ENCODE data around the gene ETHE1. TPM values are rescaled to one million over a fixed set of nuclear protein-coding genes. Genes with fewer than 3 reads are reported as not detected.

Gene ETHE1
- total RNA-seq, 2 experiments from 2014 or later: 20.2 to 21.7 TPM

DNA sequence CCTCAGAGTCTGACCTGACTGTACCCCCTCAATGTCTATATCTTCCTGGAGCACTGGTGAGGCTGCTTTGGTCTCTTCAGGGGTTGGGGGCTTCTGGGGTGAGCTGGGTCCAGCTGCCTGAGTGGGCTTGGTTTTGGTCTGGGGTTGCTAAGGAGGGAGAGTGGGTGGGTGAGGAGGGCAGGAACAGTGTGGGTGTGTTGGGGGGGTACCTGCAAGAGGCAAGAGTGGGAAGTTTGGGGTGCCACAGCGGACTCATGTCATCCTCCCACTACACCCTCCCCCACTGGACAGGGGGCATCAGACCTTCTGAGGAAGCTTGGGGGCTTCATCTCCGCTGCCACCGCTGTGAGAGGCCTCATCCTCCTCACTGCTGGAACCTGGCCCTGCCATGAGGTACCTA lies 19.6 kb upstream of the ETHE1 start:
- POLR2A ChIA-PET: no interaction called here
- Mint-ChIP-seq H3K27ac (no peak overlapping the region), H3K4me3 (no peak overlapping the region), H3K27me3 (no peaks in the 10 kb centered on the region), H3K36me3 (ENCODE audit: low read depth) (peaks cover 83% of the 10 kb centered on the region), H3K4me1 (ENCODE audit: low read depth) (no peaks in the 10 kb centered on the region), H3K9me3 (no peaks in the 10 kb centered on the region)
- CTCF ChIA-PET: no interaction called here
- DNase-seq (no peak), ATAC-seq (ENCODE audit: poor library complexity) (no peak)
- TF ChIP-seq, protein P1, sequence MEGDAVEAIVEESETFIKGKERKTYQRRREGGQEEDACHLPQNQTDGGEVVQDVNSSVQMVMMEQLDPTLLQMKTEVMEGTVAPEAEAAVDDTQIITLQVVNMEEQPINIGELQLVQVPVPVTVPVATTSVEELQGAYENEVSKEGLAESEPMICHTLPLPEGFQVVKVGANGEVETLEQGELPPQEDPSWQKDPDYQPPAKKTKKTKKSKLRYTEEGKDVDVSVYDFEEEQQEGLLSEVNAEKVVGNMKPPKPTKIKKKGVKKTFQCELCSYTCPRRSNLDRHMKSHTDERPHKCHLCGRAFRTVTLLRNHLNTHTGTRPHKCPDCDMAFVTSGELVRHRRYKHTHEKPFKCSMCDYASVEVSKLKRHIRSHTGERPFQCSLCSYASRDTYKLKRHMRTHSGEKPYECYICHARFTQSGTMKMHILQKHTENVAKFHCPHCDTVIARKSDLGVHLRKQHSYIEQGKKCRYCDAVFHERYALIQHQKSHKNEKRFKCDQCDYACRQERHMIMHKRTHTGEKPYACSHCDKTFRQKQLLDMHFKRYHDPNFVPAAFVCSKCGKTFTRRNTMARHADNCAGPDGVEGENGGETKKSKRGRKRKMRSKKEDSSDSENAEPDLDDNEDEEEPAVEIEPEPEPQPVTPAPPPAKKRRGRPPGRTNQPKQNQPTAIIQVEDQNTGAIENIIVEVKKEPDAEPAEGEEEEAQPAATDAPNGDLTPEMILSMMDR (IDR thresholded peaks at IDR 0.05): no peak
- no peaks in the 10 kb centered on the region for H3K27me3 ChIP-seq (ENCODE audit: control insufficient read depth in 1 of 2, insufficient read depth in 2 of 2, low read length in 2 of 2)
- H3K4me3 ChIP-seq (ENCODE audit: low read length): no peak overlapping the region
- no peaks in the 10 kb centered on the region for H3K4me1 ChIP-seq (ENCODE audit: insufficient read depth, low read length)
- H3K9me3 ChIP-seq (ENCODE audit: control insufficient read depth in 1 of 2, insufficient read depth in 1 of 2, low read length in 2 of 2): no peaks in the 10 kb centered on the region
- H3K27ac ChIP-seq (ENCODE audit: low read depth in 1 of 2, low read length in 2 of 2): peak overlapping the region in 1 of 2 donors; percentile 10
- intact Hi-C loops (cut with DNase I, micrococcal nuclease): no loop called here
- H3K36me3 ChIP-seq (ENCODE audit: insufficient read depth, low read length): peaks cover 54% of the 10 kb centered on the region

- H3K9me3 Mint-ChIP-seq: no peaks in the 10 kb centered on the region
- H3K4me1 Mint-ChIP-seq (ENCODE audit: low read depth): no peaks in the 10 kb centered on the region
Measured at GRCh38 chr19:43545981-43546380, 19.0 kb upstream of the ETHE1 start.

DNA sequence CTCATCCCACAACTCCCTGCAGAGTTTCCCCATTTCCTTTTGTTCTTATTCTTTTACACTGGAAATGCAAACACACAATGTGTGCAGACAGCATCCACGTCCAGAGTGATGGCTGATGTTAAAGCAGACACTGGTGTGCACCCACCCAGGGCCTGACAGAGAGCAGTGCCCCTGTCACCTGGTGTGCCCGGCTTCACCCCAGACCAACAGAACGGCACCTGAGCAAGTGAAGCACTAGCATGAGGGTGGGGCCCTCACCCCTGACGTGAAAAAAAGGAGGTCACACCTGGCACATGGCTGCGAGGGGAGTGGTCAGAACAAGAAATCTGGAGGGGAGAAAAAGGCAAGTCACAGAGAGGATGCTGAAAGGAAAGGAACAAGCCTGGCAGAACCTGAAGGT lies 18.3 kb upstream of the ETHE1 start:
- Mint-ChIP-seq H3K4me1 (ENCODE audit: low read depth) (no peaks in the 10 kb centered on the region), H3K9me3 (no peaks in the 10 kb centered on the region), H3K27ac (peak overlapping the region; percentile 49), H3K36me3 (ENCODE audit: low read depth) (peaks cover 83% of the 10 kb centered on the region), H3K4me3 (no peak overlapping the region), H3K27me3 (no peaks in the 10 kb centered on the region)
- DNase-seq: no peak
- TF ChIP-seq, protein P1 (IDR thresholded peaks at IDR 0.05): no peak
- intact Hi-C loops (cut with DNase I, micrococcal nuclease): no loop called here
- POLR2A ChIA-PET: no interaction called here
- no peaks in the 10 kb centered on the region for H3K27me3 ChIP-seq (ENCODE audit: control insufficient read depth in 1 of 2, insufficient read depth in 2 of 2, low read length in 2 of 2)
- CTCF ChIA-PET: no interaction called here
- H3K4me3 ChIP-seq (ENCODE audit: low read length): no peak overlapping the region
- no peaks in the 10 kb centered on the region for H3K9me3 ChIP-seq (ENCODE audit: control insufficient read depth in 1 of 2, insufficient read depth in 1 of 2, low read length in 2 of 2)
- no peak for ATAC-seq (ENCODE audit: poor library complexity)
- H3K4me1 ChIP-seq (ENCODE audit: insufficient read depth, low read length): no peaks in the 10 kb centered on the region
- no peak overlapping the region for H3K27ac ChIP-seq (ENCODE audit: low read depth in 1 of 2, low read length in 2 of 2)
- H3K36me3 ChIP-seq (ENCODE audit: insufficient read depth, low read length): peaks cover 54% of the 10 kb centered on the region

More at GRCh38 chr19:43545981-43546380, 19.0 kb upstream of the ETHE1 start:
- ChIA-PET CTCF (no interaction called here), POLR2A (no interaction called here)
- Histone ChIP-seq H3K9me3 (ENCODE audit: control insufficient read depth in 1 of 2, insufficient read depth in 1 of 2, low read length in 2 of 2) (no peaks in the 10 kb centered on the region), H3K36me3 (ENCODE audit: insufficient read depth, low read length) (peaks cover 53% of the 10 kb centered on the region), H3K4me3 (ENCODE audit: low read length) (no peak overlapping the region), H3K27ac (ENCODE audit: low read depth in 1 of 2, low read length in 2 of 2) (peak overlapping the region in 1 of 2 donors; percentile 10), H3K4me1 (ENCODE audit: insufficient read depth, low read length) (no peaks in the 10 kb centered on the region), H3K27me3 (ENCODE audit: control insufficient read depth in 1 of 2, insufficient read depth in 2 of 2, low read length in 2 of 2) (no peaks in the 10 kb centered on the region)
- TF ChIP-seq, protein P1 (IDR thresholded peaks at IDR 0.05): no peak
- Mint-ChIP-seq H3K4me3 (no peak overlapping the region), H3K27me3 (no peaks in the 10 kb centered on the region), H3K27ac (no peak overlapping the region), H3K36me3 (ENCODE audit: low read depth) (peaks cover 83% of the 10 kb centered on the region)
- DNase-seq: no peak
- intact Hi-C loops (cut with DNase I, micrococcal nuclease): no loop called here
- ATAC-seq (ENCODE audit: poor library complexity): no peak
